ENCODE measurements around the gene SCAPER. TPM values are rescaled to one million over a fixed set of nuclear protein-coding genes. Genes with fewer than 3 reads are reported as not detected.

SCAPER gene
- total RNA-seq, 1 experiment from 2014 or later: 21.5 TPM

DNA sequence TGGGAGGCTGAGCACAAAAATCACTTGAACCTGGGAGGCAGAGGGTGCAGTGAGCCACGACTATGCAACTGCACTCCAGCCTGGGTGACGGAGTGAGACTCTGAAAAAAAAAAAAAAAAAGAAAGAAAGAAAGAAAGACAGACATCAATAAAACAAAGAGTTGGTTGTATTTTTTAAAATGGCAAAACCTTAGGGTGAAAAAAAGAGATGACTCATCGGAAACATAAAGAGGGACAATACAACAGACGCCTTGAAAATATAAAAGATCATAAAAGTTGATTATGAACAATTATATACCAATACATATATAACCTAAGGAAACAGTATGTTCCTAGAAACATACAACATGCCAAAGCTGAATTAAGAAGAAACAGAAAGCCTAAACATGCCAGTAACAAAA lies 92.8 kb downstream of the SCAPER start:
- H3K4me3 ChIP-seq (ENCODE audit: low read depth, low read length, poor library complexity, severe bottlenecking): no peak overlapping the region
- H3K9me3 ChIP-seq (ENCODE audit: low read depth, low read length, poor library complexity, severe bottlenecking): no peaks in the 10 kb centered on the region
- TF ChIP-seq, protein P1, sequence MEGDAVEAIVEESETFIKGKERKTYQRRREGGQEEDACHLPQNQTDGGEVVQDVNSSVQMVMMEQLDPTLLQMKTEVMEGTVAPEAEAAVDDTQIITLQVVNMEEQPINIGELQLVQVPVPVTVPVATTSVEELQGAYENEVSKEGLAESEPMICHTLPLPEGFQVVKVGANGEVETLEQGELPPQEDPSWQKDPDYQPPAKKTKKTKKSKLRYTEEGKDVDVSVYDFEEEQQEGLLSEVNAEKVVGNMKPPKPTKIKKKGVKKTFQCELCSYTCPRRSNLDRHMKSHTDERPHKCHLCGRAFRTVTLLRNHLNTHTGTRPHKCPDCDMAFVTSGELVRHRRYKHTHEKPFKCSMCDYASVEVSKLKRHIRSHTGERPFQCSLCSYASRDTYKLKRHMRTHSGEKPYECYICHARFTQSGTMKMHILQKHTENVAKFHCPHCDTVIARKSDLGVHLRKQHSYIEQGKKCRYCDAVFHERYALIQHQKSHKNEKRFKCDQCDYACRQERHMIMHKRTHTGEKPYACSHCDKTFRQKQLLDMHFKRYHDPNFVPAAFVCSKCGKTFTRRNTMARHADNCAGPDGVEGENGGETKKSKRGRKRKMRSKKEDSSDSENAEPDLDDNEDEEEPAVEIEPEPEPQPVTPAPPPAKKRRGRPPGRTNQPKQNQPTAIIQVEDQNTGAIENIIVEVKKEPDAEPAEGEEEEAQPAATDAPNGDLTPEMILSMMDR (conservative IDR thresholded peaks at IDR 0.05; ENCODE audit: low read depth, low read length): no peak
- TF ChIP-seq EZH2 (IDR thresholded peaks at IDR 0.05; ENCODE audit: borderline replicate concordance, low read depth, low read length, poor library complexity, severe bottlenecking): no peak
- H3K36me3 ChIP-seq (ENCODE audit: insufficient read depth, low read length, poor library complexity, severe bottlenecking): no peaks in the 10 kb centered on the region
- CTCF ChIA-PET: no interaction called here
- POLR2A ChIA-PET (ENCODE audit: low non-redundant PET): no interaction called here
- H3K4me1 ChIP-seq (ENCODE audit: insufficient read depth, low read length, poor library complexity, severe bottlenecking): no peaks in the 10 kb centered on the region
- H3K27ac ChIP-seq (ENCODE audit: low read depth, low read length, poor library complexity, severe bottlenecking): no peak overlapping the region
- BruUV-seq (replicated peaks): no TSS peak
- no peaks in the 10 kb centered on the region for H3K27me3 ChIP-seq (replicated peaks; ENCODE audit: insufficient read depth, low read depth, low read length, poor library complexity)
- no peak for DNase-seq (ENCODE audit: low spot score)
- intact Hi-C loops (cut with micrococcal nuclease; ENCODE audit: unreplicated experiment): no loop called here

DNA sequence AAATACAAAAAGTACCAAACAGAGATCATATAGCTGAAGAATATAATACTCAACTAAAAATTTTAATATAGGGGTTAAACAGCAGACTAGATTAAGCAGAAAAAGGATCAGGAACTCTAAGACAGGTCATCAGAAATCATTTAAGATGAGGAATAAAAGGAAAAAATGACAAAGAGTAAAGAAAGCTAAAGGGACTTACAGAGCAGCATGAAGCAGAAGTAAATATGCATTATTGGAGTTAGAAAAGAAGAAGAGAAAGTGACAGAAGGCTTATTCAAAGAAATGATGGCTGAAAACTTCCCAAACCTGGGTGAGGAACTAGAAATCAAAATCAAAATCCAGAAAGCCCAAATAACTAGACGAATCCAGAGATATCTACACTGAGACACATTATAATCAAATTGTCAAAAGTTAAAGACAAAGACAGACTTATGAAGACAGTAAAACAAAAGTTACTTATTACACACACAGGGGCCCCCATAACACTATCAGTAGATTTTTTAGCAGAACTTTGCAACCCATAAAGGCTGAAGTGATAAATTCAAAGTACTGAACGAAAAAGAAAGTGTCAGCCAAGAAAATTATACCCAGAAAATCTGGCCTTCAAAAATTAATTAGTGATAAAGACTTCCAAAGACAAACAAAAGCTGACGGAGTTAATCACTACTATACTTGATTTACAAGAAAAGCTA lies 95.6 kb downstream of the SCAPER start:
- no peak overlapping the region for H3K4me3 ChIP-seq (ENCODE audit: low read depth, low read length, poor library complexity, severe bottlenecking)
- H3K27me3 ChIP-seq (replicated peaks; ENCODE audit: insufficient read depth, low read depth, low read length, poor library complexity): no peaks in the 10 kb centered on the region
- DNase-seq (ENCODE audit: low spot score): no peak
- intact Hi-C loops (cut with micrococcal nuclease; ENCODE audit: unreplicated experiment): no loop called here
- ChIA-PET CTCF (no interaction called here), POLR2A (ENCODE audit: low non-redundant PET) (no interaction called here)
- no peak overlapping the region for H3K27ac ChIP-seq (ENCODE audit: low read depth, low read length, poor library complexity, severe bottlenecking)
- no peaks in the 10 kb centered on the region for H3K36me3 ChIP-seq (ENCODE audit: insufficient read depth, low read length, poor library complexity, severe bottlenecking)
- H3K9me3 ChIP-seq (ENCODE audit: low read depth, low read length, poor library complexity, severe bottlenecking): no peaks in the 10 kb centered on the region
- no peaks in the 10 kb centered on the region for H3K4me1 ChIP-seq (ENCODE audit: insufficient read depth, low read length, poor library complexity, severe bottlenecking)
- TF ChIP-seq, protein P1 (conservative IDR thresholded peaks at IDR 0.05; ENCODE audit: low read depth, low read length): no peak
- TF ChIP-seq EZH2 (IDR thresholded peaks at IDR 0.05; ENCODE audit: borderline replicate concordance, low read depth, low read length, poor library complexity, severe bottlenecking): no peak
- BruUV-seq (replicated peaks): no TSS peak

DNA sequence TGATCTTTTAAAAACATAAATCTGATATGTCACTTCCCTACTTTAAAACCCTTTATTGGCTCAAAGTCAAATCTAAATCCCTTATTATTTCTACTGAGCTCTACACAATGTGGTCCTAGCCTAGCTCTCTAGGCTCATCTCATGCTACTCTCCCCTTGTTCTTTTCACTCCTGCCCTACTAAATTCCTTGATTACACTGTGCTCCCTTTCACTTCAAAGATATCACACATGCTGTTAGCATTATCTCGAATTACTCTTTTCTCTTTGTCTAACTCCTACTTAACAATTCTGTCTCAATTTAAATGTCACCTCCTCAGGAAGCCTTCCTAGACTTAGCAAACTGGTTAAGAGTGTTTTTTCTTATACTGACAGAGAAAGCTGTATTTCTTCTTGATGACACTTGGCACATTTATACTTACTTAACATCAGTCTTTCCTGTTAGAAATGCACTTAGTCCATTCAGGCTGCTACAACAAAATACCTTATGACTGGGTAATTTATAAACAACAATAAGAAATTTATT lies 102.0 kb downstream of the SCAPER start:
- H3K4me1 ChIP-seq (ENCODE audit: insufficient read depth, low read length, poor library complexity, severe bottlenecking): peaks cover 5% of the 10 kb centered on the region
- DNase-seq (ENCODE audit: low spot score): no peak
- no peak overlapping the region for H3K27ac ChIP-seq (ENCODE audit: low read depth, low read length, poor library complexity, severe bottlenecking)
- H3K27me3 ChIP-seq (replicated peaks; ENCODE audit: insufficient read depth, low read depth, low read length, poor library complexity): no peaks in the 10 kb centered on the region
- no peaks in the 10 kb centered on the region for H3K36me3 ChIP-seq (ENCODE audit: insufficient read depth, low read length, poor library complexity, severe bottlenecking)
- POLR2A ChIA-PET (ENCODE audit: low non-redundant PET): no interaction called here
- no peak overlapping the region for H3K4me3 ChIP-seq (ENCODE audit: low read depth, low read length, poor library complexity, severe bottlenecking)
- CTCF ChIA-PET: no interaction called here
- BruUV-seq (replicated peaks): no TSS peak
- no peaks in the 10 kb centered on the region for H3K9me3 ChIP-seq (ENCODE audit: low read depth, low read length, poor library complexity, severe bottlenecking)
- no peak for TF ChIP-seq EZH2 (IDR thresholded peaks at IDR 0.05; ENCODE audit: borderline replicate concordance, low read depth, low read length, poor library complexity, severe bottlenecking)
- TF ChIP-seq, protein P1 (conservative IDR thresholded peaks at IDR 0.05; ENCODE audit: low read depth, low read length): no peak
- intact Hi-C loops (cut with micrococcal nuclease; ENCODE audit: unreplicated experiment): no loop called here
